ACHN (cell line): ENCODE measurements around the gene C1orf21.
"Not testable (repeated sequence)": the region's sequence is repeated elsewhere in the genome, so short reads cannot be mapped to it uniquely, and the experiment has no call there.

Source experiments
- DNase-seq: peaks from one replicate; pipeline ENCODE4 v3.0.0-alpha.2; 2015
- in situ Hi-C: cut with HindIII; loops from 2 replicates; pipeline ENCODE4 v1.10.0; 2017; ENCODE audit warnings: low sequenced_read_pairs, low pct_ligation_motif_present, low pct_unique_long_range_greater_than_20kb

The C1orf21 gene

DNA sequence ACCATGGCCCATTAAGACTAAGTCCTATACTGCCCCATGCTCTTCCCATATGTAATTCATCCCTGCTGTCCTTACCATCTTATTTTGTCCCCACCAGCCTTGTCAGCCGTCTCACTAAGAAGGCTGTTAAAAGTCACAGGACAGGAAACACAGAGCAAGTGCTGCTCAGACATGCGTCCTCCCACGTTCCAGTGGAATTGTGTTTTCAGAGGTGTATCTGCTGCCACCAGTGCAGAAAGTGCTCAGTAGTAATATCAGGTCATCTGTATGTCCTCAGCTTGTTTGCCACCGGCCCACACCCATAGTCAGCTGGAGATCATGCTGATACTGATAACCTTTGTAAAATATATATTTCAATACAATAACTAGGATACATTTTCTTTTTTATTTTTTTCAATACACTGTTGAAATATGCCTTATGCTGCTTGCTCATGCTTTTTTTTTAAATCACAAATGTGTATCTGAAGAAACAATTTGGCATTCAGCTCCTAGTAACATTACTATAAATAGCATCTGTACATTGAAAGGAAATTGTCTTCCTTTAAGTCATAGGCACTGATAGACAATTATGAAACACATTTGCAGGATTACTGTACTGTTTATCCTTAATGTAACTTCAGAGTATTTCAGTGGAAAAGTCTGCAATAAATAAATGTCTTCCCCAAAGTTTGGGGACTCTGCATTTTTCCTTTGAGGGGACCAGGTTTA is 211.0 kb downstream of the C1orf21 start:
- DNase-seq = no peak
- in situ Hi-C loops = no loop called here

DNA sequence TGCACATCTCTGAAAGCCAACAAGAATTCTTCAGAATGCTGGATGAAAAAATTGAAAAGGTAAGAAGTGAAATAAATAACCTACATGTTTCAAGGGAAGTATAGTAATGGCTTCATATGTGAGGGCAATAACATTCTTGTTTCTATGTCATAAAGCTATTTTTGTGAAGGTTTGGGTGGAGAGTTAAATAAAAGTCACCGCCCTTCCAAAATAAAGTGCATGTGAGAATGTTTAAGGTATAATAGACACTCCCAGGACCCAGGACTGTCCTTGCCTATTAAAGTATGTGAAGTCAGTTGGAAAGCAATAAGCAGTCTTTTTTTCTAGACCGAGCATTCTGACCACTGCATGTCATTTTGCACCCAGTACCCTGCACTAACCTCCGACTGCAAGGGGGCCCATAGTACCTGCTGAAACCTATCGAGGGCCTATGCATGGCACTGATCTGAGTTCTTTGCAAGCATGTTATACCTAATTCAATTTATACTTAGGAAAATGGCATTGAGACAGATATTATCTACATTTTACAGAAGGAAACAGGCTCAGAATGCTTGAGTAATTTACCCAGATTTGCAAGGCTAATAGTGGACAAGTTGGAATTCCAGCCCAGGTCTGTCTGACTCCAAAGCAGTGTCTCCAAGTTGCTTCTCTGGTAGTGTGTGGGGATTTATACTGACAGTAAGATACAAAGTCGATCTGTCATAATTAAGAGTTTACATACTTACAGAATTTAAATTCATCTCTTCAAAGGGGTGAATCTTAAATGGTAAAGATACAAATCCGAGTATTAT is 211.8 kb downstream of the C1orf21 start:
- DNase-seq = no peak
- in situ Hi-C loops = no loop called here

DNA sequence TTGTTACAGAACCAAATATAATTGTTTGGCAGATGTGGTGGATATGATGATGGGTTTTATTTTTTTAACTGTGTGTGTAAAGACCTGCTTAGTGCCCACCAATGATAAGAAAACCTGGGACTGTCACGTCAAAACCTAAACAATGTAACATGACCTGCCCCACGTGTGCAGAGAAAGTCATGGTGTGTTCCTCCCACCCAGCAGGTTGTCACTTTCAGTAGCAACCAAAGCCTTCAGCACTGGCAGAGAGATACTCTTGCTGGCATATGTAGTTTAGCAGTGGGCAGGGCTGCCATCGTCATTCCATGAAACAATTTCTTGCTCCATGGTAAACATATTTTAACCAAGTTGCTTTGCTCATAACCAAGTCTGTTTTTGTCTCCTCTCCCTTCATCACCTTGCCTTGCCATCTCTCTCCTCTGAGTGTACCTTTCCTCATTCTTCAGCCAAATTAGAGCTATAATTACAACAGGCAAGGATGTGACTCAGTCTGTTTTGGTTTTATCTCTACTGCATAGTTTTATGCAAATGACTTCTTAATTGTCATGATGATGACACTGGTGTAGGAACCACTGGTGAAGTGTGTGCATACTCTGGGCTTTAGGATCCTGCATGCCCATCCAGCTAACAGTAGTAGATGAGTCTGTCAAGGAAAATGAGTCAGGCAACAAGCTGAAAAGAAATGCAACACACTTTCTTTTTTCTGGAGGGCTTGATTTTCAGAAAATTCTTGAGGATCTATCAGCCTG is 217.5 kb downstream of the C1orf21 start:
- DNase-seq = no peak
- in situ Hi-C loops = no loop called here

DNA sequence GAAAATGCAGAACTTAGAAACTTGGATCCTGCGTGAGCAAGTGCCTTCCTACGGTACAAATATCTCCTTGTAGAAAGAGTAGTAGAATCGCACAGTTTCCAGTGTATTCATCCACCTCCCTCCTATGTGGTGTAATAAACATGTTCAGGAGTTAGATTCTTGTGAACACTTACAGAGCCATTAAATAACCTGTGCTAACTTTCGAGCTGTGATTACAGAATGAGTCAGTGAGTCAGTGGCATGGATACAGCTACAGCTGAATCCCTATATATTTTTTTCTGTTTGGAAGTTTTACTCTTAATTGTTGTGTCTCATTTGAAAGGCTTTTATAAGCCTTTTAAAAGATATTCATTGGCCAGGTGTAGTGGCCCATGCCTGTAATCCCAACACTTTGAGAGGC is 219.1 kb downstream of the C1orf21 start:
- in situ Hi-C loops = no loop called here
- DNase-seq = no peak

DNA sequence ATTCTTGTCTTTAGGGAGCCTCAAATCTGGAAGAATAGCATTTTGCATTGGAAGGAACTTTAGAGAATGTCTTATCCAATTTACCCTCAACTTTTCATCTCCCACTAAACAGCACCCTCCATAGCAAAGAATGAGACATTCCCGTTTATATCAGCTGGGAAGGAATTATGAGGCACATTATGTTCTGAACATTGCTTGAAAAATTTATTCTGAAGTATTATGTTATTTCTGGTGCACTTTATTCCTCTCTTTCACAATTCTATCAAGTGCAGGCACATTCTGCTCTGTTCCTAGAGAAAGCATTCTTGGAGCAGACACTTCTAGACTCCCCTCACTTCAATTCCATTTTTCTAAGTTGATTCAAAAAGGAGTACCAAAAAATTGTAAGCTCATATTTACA is 220.0 kb downstream of the C1orf21 start:
- in situ Hi-C loops = no loop called here
- no peak for DNase-seq

DNA sequence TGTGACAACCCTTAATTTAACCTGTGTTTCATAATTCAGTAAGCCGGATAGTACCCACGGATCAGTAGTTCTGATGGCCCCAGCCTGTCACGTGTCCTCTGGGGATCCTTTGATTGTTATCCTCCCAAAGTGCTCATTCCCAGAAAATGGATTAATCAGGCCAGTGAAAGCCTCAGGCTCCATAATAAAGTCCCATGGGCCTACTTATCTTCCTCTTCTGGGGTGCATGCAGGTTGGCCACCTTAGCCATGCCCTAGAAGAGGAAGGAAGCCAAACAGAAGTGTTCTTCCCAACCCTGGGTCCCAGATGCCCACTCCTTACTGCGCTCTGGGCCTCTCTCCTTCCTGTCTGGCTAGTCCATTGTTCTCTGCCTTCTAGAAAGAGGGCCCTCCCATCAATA is 221.8 kb downstream of the C1orf21 start:
- in situ Hi-C loops = no loop called here
- DNase-seq = no peak

DNA sequence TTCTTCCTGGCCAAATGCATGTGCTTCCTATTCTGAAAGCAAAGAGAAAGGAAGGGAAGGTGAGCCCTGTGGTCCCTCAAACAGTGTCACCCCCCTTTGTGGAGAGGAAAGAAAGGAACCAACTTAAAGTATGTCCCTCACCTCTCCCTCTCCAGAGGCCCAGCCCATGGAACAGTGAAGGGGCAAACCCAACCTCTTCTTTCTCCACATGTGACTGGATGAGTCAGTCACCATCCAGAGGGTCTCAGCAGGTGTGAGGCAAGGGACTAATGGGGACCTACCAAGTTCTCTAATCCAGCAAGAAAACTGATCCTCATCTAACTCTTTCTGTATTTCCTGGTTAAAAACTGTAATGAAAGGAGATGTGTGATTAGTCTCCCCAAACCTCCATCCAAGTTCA is 222.2 kb downstream of the C1orf21 start:
- no peak for DNase-seq
- in situ Hi-C loops = no loop called here

DNA sequence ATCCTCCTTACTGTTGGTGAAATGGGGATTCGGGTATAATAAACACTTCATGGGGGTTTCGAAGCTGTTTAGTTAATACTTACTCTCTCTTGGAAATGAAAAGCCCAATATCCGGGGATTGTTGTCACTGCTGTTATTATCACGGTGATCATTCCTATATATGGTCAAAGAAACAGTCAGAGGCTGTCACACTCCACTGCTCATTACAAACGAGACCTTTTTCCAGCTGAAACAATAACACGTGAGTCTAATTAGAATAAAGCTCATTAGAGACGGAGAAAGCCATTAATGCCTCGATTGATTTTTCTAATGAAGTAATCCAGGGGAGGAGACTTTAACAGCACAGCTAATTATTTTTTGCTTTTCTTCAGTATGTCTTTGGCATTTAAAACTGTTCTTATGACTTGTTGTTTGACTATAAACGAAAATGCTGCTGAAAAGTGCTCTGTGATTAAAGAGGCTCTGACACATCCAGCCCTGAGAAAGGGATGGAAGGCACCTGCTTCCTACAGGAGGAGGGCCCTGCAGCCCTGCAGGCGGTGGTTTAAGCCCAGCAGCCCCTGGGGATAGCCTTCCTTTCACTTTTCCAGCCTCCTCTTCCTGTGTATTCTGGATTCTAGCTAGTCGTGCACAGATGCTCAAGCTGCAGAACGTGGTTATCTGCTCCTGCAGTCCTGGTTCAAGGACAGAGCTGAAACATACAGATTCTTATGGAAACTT is 224.2 kb downstream of the C1orf21 start:
- no peak for DNase-seq
- in situ Hi-C loops = no loop called here

DNA sequence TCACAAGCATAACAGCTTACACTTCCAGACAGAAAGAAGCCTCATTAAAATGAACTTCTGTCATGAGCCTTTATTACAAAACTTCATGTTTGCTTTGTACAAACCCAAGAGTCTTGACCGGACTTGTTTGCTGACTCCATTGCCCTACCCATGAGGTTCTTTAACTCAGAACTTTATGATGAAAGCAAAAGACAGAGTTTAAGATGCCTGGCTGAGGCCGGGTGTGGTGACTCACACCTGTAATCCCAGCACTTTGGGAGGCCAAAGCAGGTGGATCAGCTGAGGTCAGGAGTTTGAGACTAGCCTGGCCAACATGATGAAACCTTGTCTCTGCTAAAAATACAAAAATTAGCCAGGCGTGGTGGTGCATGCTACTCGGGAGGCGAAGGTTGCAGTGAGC is 225.4 kb downstream of the C1orf21 start:
- DNase-seq, in situ Hi-C loops: not testable (repeated sequence)

DNA sequence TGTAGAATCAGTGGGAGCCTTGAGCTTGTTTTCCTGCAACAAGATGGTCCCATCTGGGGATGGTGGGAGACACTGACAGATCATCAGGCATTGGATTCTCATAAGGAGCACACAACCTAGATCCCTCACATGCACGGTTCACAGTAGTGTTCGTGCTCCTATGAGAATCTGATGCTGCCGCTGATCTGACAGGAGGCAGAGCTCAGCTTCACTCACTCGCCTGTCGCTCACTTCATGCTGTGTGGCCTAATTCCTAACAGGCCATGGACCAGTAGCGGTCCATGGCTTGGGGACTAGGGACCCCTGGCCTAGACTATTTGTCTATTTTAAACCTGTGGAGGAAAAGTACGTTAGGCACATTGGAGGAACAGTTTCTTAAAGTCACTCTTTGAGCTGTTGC is 227.8 kb downstream of the C1orf21 start:
- in situ Hi-C loops = no loop called here
- DNase-seq = no peak

DNA sequence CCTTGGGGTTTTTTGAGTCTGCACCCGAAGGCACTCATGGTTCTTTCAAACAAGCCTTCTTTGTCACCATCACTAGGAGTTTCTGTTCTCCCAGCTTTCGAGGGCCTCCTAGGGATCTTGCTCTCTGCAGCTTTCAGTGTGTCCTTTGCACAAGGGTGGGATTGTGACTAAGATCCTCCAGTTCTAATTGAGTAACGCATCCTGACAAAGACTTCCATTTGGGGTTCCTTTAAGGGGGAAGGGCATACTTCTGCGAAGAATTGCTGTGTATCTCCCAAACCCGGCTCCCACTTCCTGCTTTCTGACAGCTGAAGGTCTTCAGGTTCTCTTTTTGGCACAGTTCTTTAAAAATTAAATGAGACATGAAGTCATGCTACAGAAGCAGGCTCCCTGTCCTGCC is 228.5 kb downstream of the C1orf21 start:
- no peak for DNase-seq
- in situ Hi-C loops = no loop called here

DNA sequence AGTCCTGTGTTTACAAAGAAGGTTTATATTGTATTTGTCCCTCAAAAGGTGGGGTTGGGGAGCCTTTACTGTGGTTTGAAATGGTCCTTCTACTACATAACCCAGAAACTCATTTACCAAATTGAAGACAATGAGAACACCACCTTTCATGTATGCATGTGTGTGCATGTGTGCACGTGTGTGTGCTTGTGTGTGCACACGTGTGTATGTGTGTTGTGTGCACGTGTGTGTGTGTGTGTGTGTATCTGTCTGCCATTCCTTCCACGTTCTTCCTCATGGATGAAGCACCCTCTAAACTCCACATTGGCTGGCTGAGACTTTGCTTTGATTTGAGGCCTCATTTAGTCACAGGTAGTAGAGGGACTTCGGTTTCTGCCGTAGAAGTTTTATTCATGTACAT is 229.7 kb downstream of the C1orf21 start:
- DNase-seq = no peak
- in situ Hi-C loops = no loop called here

DNA sequence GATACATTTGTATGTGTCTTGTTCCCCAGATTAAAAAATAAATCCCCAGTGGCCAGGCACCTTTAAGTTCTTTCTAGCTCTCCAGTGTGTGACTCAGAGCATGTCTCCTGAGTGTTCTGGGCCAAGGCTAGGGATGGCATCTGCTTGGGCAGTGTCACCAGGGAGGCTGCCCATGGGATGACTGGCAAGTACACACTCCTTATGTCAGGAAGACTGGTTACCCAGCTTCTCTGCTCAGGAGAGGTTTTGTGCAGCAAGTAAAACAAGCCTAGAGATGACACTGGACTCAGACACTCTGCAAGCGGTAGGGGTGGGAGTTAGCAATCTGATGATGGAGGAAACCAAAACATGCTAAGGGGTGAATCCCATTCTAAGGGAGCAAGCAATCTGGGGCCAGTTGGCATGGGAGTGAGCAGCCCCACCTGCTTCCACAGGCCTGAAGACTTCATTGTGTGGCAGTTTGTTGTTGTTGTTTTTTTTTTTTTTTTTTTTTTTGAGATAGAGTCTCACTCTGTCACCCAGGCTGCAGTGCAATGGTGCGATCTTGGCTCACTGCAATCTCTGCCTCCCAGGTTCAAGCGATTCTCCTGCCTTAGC is 230.7 kb downstream of the C1orf21 start:
- in situ Hi-C loops = no loop called here
- DNase-seq = no peak

DNA sequence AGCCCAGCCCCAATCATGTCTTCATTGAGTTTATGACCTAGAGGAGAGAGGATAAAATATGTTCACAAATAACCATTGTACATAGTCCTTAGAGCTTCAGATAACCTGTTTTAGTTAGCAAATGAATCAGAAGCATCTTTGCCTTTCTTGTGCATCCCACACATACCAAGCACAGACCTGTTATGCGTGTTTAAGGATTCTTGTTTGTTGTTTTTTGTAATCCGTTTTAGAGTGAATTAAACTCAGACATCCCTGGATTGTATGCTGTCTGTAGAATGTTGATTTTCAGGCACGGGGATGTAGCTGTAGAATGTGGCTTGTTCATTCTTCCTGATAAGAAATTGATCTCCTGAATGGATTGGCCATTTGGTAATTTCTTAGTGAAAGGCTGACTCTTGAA is 232.0 kb downstream of the C1orf21 start:
- DNase-seq = no peak
- in situ Hi-C loops = no loop called here

DNA sequence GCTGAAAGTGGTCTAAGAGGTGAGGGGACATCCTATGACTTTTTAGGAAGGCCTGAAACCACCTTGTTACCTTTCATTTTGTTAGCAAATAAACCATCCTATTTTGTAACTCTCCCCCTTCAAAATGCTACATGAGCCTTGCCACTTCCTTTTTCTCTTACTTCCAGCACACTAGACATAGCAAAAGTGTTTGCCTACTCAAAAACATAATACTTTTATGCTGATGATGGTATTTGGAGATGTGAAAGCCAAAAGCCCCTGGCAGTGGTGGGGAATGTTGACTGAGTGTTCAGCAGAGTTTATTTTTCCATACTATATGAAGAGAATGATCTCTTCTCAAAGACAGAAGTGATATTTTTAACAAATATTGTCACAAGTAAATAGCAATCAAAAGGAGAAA is 233.6 kb downstream of the C1orf21 start:
- DNase-seq = no peak
- in situ Hi-C loops = no loop called here

DNA sequence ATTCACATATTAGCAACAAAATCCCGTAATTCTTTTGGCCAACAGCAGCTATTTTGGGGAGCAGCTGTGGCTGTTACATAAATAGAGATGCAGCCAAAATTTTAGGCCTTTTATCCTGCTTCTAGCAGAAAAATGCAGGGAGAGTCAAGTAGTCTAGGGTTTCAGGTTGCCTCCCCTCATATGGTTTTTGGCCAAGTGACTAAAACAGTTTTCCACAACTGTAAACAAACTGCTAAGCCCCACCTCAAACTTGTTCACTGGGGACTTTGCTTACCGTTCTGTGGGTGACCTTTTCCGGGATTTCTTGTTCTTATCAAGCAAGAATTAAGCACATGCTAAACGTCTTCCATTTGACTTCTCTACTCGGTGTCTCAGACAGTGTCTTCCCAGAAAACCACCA is 234.4 kb downstream of the C1orf21 start:
- no peak for DNase-seq
- in situ Hi-C loops = no loop called here

DNA sequence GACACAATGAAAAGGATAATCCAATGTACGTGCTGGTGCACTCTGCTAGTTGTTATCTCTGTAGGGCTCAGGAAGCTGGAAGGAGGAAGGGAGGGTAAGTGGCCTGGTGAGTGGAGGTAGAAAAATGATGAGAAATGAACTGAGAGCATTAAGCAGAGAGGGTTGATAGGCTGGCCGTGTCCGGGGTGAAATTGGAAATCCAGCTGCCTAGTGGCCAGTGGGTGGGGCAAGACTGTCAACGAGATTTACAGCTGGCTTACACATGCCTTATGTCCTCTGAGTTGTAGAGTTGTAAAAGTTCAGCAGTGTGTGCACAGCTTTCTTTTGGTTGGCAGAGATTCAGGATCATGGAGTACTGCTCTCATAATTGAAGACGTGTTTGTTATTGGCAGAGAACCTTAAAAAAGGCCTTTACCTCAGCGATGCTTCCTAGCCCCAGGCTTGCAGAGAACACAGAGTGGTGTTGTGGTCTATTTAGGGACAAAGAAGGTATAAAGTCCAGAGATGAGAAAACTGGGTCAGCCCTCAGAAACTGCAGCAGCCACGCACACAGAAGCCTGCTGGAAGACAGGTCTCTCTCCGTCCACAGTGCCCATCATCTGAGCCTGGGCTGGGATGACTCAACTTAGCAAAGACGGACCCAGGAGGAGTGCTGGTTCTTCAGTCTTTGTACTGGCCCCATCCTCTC is 235.5 kb downstream of the C1orf21 start:
- in situ Hi-C loops = no loop called here
- no peak for DNase-seq

DNA sequence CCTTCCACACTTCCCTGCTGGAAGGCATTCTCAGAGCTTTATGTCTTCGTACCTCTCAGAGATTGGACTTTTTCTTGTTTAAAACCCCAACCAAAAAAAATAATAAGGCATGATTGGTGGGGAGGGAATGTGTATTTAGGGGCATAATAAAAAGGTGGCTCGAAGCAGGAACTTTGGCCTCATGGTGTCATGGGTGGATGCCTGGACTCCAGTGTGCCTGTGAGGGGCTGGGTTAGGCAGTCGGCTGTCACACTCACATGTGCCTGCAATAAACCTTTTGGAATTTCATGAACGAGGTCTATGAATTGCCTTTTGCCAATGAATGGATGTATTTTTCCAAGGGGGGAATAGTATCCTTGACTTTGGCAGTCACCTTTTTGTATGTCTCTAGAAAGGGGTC is 236.6 kb downstream of the C1orf21 start:
- no peak for DNase-seq
- in situ Hi-C loops = no loop called here
